Measurements from ENCODE around the gene HNRNPM. TPM values are rescaled to one million over a fixed set of nuclear protein-coding genes. Genes with fewer than 3 reads are reported as not detected.

The HNRNPM gene
- total RNA-seq, 2 experiments from 2014 or later, result 237 to 238 TPM

DNA sequence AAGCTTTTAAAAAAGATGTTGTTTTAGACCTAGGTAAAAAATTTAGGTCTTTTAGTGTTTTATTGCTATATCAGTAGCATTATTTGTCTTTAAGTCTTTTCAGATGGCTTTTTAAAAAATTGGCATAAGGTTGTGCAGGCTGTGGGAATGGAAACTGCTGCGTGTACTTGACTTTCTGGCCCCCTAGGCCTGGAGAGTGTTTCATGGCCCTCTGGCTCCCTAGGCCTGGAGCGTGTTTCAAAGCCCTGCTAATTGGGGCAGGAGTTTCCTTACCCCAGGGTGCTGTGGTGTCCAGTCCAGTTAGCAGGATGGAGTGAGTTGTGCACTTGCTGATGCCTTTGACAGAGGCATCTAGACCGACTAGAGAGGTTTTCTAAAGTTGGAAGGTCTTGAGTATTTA, 33.8 kb downstream of the HNRNPM start:
- no peaks in the 10 kb centered on the region for H3K27me3 Mint-ChIP-seq
- POLR2A ChIA-PET, result no interaction called here
- no peaks in the 10 kb centered on the region for H3K9me3 Mint-ChIP-seq
- peaks cover 58% of the 10 kb centered on the region for H3K36me3 Mint-ChIP-seq
- CTCF ChIA-PET, result interaction anchor here (1.2 to 1.7 kb wide), 2 partner anchors 32 to 102 kb away, joined by 3 read pairs; no protein-coding TSS in a partner anchor
- intact Hi-C loops (cut with micrococcal nuclease), result no loop called here
- DNase-seq, result no peak
- no peak overlapping the region for H3K4me3 Mint-ChIP-seq
- H3K27ac Mint-ChIP-seq, result peak overlapping the region; percentile 77
- peaks cover 41% of the 10 kb centered on the region for H3K4me1 Mint-ChIP-seq (ENCODE audit: low read depth)

GRCh38 chr19:8481201-8481600, 36.4 kb downstream of the HNRNPM start:
- Mint-ChIP-seq H3K27me3 (no peaks in the 10 kb centered on the region), H3K9me3 (no peaks in the 10 kb centered on the region), H3K27ac (peak overlapping the region; percentile 65), H3K4me1 (ENCODE audit: low read depth) (peaks cover 35% of the 10 kb centered on the region), H3K4me3 (no peak overlapping the region), H3K36me3 (peaks cover 49% of the 10 kb centered on the region)
- no peak for DNase-seq
- POLR2A ChIA-PET, result interaction anchor here (1.8 kb wide), 1 partner anchor 36 kb away, joined by 4 read pairs; the partner anchor contains the start of gene HNRNPM
- intact Hi-C loops (cut with micrococcal nuclease), result no loop called here
- CTCF ChIA-PET, result interaction anchor here (0.9 to 1.6 kb wide), 2 partner anchors 25 to 97 kb away, joined by 4 to 6 read pairs; no protein-coding TSS in a partner anchor

- DNase-seq, result no peak
- no peaks in the 10 kb centered on the region for H3K9me3 Mint-ChIP-seq
- POLR2A ChIA-PET, result interaction anchor here (1.6 to 1.8 kb wide), 2 partner anchors 36 to 37 kb away, joined by 4 to 5 read pairs; partner anchors contain the start of gene HNRNPM
- intact Hi-C loops (cut with micrococcal nuclease), result no loop called here
- peak overlapping the region; percentile 60 for H3K27ac Mint-ChIP-seq
- H3K4me1 Mint-ChIP-seq (ENCODE audit: low read depth), result peaks cover 35% of the 10 kb centered on the region
- H3K36me3 Mint-ChIP-seq, result peaks cover 50% of the 10 kb centered on the region
- CTCF ChIA-PET, result interaction anchor here (0.9 to 1.6 kb wide), 3 partner anchors 14 to 97 kb away, joined by 3 to 6 read pairs (median 4); no protein-coding TSS in a partner anchor
- H3K27me3 Mint-ChIP-seq, result no peaks in the 10 kb centered on the region
- no peak overlapping the region for H3K4me3 Mint-ChIP-seq
Observed at GRCh38 chr19:8481616-8482015, 36.8 kb downstream of the HNRNPM start.

DNA sequence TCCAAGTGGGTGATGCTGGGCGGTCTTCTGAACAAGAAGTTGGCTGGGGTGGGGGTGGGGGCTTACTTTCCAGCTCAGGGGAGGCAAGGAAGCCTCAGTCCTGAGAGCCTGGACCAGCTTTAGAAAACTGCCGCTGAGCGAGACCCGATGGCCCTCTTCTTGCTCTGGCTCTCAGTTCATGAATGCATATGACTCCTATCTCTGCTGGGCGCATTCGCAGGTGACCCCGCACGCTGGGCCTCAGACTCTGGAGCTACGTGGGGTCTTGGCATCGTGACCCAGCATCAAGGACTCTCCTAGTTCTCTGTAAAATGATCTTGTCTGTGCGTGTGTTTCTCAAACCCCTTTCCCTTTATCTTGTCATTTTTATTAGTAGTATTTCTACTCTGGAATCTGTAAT, 37.9 kb downstream of the HNRNPM start:
- no peaks in the 10 kb centered on the region for H3K9me3 Mint-ChIP-seq
- H3K27ac Mint-ChIP-seq, result no peak overlapping the region
- intact Hi-C loops (cut with micrococcal nuclease), result no loop called here
- H3K27me3 Mint-ChIP-seq, result no peaks in the 10 kb centered on the region
- H3K36me3 Mint-ChIP-seq, result peaks cover 52% of the 10 kb centered on the region
- ChIA-PET POLR2A (interaction anchor here (1.6 kb wide), 1 partner anchor 38 kb away, joined by 5 read pairs; the partner anchor contains the start of gene HNRNPM), CTCF (interaction anchor here (0.9 to 1.5 kb wide), 4 partner anchors 13 to 147 kb away, joined by 3 to 4 read pairs (median 3); no protein-coding TSS in a partner anchor)
- H3K4me3 Mint-ChIP-seq, result no peak overlapping the region
- peaks cover 40% of the 10 kb centered on the region for H3K4me1 Mint-ChIP-seq (ENCODE audit: low read depth)
- no peak for DNase-seq

- ChIA-PET POLR2A (interaction anchor here (1.6 kb wide), 1 partner anchor 39 kb away, joined by 5 read pairs; the partner anchor contains the start of gene HNRNPM), CTCF (interaction anchor here (0.9 to 1.5 kb wide), 3 partner anchors 22 to 147 kb away, joined by 3 to 4 read pairs (median 3); no protein-coding TSS in a partner anchor)
- no peak overlapping the region for H3K27ac Mint-ChIP-seq
- intact Hi-C loops (cut with micrococcal nuclease), result no loop called here
- H3K4me1 Mint-ChIP-seq (ENCODE audit: low read depth), result peaks cover 40% of the 10 kb centered on the region
- peaks cover 52% of the 10 kb centered on the region for H3K36me3 Mint-ChIP-seq
- no peak for DNase-seq
- no peaks in the 10 kb centered on the region for H3K9me3 Mint-ChIP-seq
- H3K4me3 Mint-ChIP-seq, result no peak overlapping the region
- no peaks in the 10 kb centered on the region for H3K27me3 Mint-ChIP-seq
Observed at GRCh38 chr19:8483165-8483564, 38.4 kb downstream of the HNRNPM start.

GRCh38 chr19:8484331-8484894, 39.6 kb downstream of the HNRNPM start:
- intact Hi-C loops (cut with micrococcal nuclease), result no loop called here
- Mint-ChIP-seq H3K9me3 (no peaks in the 10 kb centered on the region), H3K27me3 (no peaks in the 10 kb centered on the region), H3K27ac (no peak overlapping the region), H3K4me3 (no peak overlapping the region), H3K4me1 (ENCODE audit: low read depth) (peaks cover 34% of the 10 kb centered on the region), H3K36me3 (peaks cover 54% of the 10 kb centered on the region)
- ChIA-PET POLR2A (no interaction called here), CTCF (no interaction called here)
- DNase-seq, result no peak

DNA sequence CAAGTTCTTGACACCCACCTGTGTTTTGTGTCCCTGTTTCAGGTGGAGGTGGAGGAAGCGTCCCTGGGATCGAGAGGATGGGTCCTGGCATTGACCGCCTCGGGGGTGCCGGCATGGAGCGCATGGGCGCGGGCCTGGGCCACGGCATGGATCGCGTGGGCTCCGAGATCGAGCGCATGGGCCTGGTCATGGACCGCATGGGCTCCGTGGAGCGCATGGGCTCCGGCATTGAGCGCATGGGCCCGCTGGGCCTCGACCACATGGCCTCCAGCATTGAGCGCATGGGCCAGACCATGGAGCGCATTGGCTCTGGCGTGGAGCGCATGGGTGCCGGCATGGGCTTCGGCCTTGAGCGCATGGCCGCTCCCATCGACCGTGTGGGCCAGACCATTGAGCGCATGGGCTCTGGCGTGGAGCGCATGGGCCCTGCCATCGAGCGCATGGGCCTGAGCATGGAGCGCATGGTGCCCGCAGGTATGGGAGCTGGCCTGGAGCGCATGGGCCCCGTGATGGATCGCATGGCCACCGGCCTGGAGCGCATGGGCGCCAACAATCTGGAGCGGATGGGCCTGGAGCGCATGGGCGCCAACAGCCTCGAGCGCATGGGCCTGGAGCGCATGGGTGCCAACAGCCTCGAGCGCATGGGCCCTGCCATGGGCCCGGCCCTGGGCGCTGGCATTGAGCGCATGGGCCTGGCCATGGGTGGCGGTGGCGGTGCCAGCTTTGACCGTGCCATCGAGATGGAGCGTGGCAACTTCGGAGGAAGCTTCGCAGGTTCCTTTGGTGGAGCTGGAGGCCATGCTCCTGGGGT, 41.0 kb downstream of the HNRNPM start:
- no peaks in the 10 kb centered on the region for H3K9me3 Mint-ChIP-seq
- intact Hi-C loops (cut with micrococcal nuclease), result no loop called here
- peaks cover 53% of the 10 kb centered on the region for H3K36me3 Mint-ChIP-seq
- H3K27me3 Mint-ChIP-seq, result no peaks in the 10 kb centered on the region
- CTCF ChIA-PET, result interaction anchor here (1.2 to 3.5 kb wide), 3 partner anchors 28 to 93 kb away, joined by 5 to 33 read pairs (median 9); partner anchors contain the start of genes HNRNPM, MYO1F and ZNF414
- POLR2A ChIA-PET, result interaction anchor here (1.1 to 2.4 kb wide), 2 partner anchors 20 to 41 kb away, joined by 3 to 16 read pairs; partner anchors contain the start of gene HNRNPM
- DNase-seq, result no peak
- peak overlapping the region; percentile 94 for H3K27ac Mint-ChIP-seq
- peaks cover 32% of the 10 kb centered on the region for H3K4me1 Mint-ChIP-seq (ENCODE audit: low read depth)
- no peak overlapping the region for H3K4me3 Mint-ChIP-seq

- Mint-ChIP-seq H3K4me3 (no peak overlapping the region), H3K27me3 (no peaks in the 10 kb centered on the region), H3K36me3 (peaks cover 47% of the 10 kb centered on the region), H3K9me3 (no peaks in the 10 kb centered on the region), H3K27ac (peak overlapping the region; percentile 94), H3K4me1 (ENCODE audit: low read depth) (peaks cover 24% of the 10 kb centered on the region)
- CTCF ChIA-PET, result interaction anchor here (0.7 to 3.5 kb wide), 11 partner anchors 19 to 132 kb away, joined by 3 to 33 read pairs (median 4); partner anchors contain the start of genes HNRNPM, MARCHF2, MYO1F and ZNF414
- intact Hi-C loops (cut with micrococcal nuclease), result loop anchor here (1.0 kb wide), 1 partner anchor 27 kb away; no protein-coding TSS in a partner anchor
- POLR2A ChIA-PET, result interaction anchor here (0.9 to 2.4 kb wide), 6 partner anchors 19 to 166 kb away, joined by 3 to 16 read pairs (median 4); partner anchors contain the start of genes HNRNPM, MYO1F, NDUFA7 and RPS28
- DNase-seq, result no peak
Observed at GRCh38 chr19:8486661-8487136, 41.9 kb downstream of the HNRNPM start.

GRCh38 chr19:8487137-8487851, 42.5 kb downstream of the HNRNPM start:
- peaks cover 44% of the 10 kb centered on the region for H3K36me3 Mint-ChIP-seq
- CTCF ChIA-PET, result interaction anchor here (0.6 to 3.5 kb wide), 13 partner anchors 19 to 133 kb away, joined by 3 to 33 read pairs (median 4); partner anchors contain the start of genes HNRNPM, MARCHF2, MYO1F and ZNF414

DNA sequence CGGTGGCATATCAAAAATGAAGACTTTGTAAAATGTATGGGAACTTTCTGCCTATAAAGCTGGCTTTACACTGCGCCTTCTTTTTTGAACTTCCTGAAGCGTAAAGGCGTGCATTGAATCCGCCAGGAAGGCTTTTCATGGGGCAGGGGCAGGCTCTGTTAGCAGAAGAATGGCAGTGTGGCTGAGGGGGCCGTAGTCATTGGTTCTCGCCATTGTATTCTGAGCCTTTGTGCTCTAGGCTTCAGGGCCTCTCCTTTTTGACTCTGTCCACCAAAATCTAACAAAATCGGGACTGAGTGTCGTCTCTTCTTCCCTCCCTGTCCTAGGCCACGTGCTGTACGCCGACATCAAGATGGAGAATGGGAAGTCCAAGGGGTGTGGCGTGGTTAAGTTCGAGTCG, 43.6 kb downstream of the HNRNPM start:
- peak overlapping the region; percentile 94 for H3K27ac Mint-ChIP-seq
- H3K4me3 Mint-ChIP-seq, result no peak overlapping the region
- CTCF ChIA-PET, result interaction anchor here (2.0 to 3.5 kb wide), 2 partner anchors 17 to 91 kb away, joined by 17 to 33 read pairs; partner anchors contain the start of gene MYO1F
- intact Hi-C loops (cut with micrococcal nuclease), result no loop called here
- no peak for DNase-seq
- no peaks in the 10 kb centered on the region for H3K9me3 Mint-ChIP-seq
- H3K36me3 Mint-ChIP-seq, result peaks cover 35% of the 10 kb centered on the region
- POLR2A ChIA-PET, result interaction anchor here (1.8 kb wide), 1 partner anchor 89 kb away, joined by 5 read pairs; the partner anchor contains the start of gene MYO1F
- H3K4me1 Mint-ChIP-seq (ENCODE audit: low read depth), result peaks cover 24% of the 10 kb centered on the region
- no peaks in the 10 kb centered on the region for H3K27me3 Mint-ChIP-seq

More at GRCh38 chr19:8487137-8487851, 42.5 kb downstream of the HNRNPM start:
- H3K27ac Mint-ChIP-seq, result peak overlapping the region; percentile 94
- H3K4me3 Mint-ChIP-seq, result no peak overlapping the region
- intact Hi-C loops (cut with micrococcal nuclease), result loop anchor here (1.0 kb wide), 1 partner anchor 26 kb away; no protein-coding TSS in a partner anchor
- H3K27me3 Mint-ChIP-seq, result no peaks in the 10 kb centered on the region
- DNase-seq, result peak; percentile 82
- no peaks in the 10 kb centered on the region for H3K9me3 Mint-ChIP-seq
- POLR2A ChIA-PET, result interaction anchor here (0.9 to 2.4 kb wide), 6 partner anchors 19 to 166 kb away, joined by 3 to 16 read pairs (median 4); partner anchors contain the start of genes HNRNPM, MYO1F, NDUFA7 and RPS28
- H3K4me1 Mint-ChIP-seq (ENCODE audit: low read depth), result peaks cover 24% of the 10 kb centered on the region

Data from activated CD4-positive, alpha-beta memory T cell treated with anti-CD3 and anti-CD28 coated beads for 36 hours (primary cell).